ENCODE data around the gene ST6GALNAC4.

Gene ST6GALNAC4

DNA sequence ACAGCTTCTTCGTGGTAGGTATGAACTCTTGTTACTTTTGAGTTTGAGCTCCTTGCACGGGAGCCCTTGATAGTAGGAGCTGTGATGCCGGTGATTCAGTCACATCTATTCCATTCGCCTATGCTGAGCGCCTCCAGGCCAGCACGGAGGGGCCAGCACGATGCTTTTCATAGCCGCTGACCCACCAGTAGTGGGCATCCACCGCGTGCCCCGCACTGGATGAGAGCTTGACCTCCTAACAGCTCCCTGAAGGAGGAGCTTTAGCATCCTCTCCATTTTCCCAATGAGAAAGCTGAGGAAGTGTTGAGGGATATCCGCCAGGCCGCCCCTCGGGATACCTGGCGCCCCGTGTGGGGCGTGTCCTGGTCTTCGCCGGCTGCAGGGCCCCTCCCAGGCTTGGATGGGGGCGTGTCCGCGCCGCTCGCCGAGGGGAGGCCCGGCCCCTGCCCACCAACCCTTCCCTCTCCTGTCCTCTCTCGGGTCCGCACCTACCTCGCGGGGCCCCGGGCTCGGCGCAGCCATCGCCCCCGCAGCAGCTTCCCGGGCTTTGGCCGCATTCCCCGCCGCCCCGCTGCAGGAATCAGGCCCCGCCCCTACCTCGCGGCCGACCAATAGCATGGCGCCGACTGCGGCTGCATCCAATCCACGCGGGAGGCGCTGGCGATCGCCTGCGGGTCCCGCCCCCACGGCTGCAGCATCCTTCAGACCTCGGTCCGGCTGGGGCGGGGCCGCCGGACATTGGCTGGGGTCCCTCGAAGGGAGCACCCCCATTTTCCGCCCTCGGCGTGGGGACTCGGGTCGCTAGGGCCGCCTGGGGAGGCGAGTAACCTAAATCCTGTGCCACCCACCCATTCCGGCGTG, 13.6 kb upstream of the ST6GALNAC4 start, which contains the start of gene PIP5KL1:
Gene PIP5KL1 (minus strand): TSS at position 547 of the 861 bp plus-strand sequence. CDS start 25 bp downstream, at position 522.
- DNase-seq (ENCODE audit: low read depth in 3 of 3) = peak; percentile 44 to 63 (median 60)

- no peak for DNase-seq (ENCODE audit: low read depth in 3 of 3)
These were observed 12.8 kb upstream of the ST6GALNAC4 start for GRCh38 chr9:127929625-127929979.

GRCh38 chr9:127928676-127929624, 12.1 kb upstream of the ST6GALNAC4 start:
- DNase-seq (ENCODE audit: low read depth in 3 of 3) = no peak

DNA sequence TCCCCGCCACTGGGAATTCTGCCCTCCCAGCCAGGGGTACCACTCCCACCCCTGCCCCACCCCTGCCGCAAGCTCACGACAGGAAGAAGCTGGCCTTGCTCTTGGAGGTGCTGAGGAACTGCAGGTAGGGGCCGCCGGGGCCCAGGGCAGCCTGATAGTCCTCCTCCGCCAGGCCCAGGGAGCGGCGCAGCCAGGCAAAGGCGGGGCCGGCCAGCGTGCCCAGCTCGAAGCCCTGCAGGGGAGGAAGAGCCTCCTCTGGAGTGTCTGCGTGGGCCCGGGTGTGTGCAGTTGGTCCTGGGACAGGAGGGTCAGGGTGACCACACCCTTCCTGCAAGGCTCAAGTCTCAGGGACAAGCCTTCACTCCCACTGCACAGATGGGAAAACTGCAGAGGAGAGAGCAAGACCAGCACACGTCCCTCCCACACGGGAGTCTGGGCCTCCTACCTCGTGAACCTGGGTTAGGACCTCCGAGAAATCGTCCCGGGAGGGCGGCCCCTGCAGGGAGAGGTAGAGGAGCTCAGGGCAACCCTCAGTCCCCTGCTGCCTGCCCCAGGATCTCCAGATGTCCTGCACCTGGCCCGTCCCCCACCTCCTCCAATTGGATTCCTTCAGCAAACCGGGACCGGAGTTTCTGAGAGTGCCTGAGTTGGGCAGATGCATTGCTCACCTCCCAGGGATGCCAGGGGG, 11.3 kb upstream of the ST6GALNAC4 start:
- DNase-seq (ENCODE audit: low read depth in 3 of 3) = no peak

- peak; percentile 51 to 73 (median 69) for DNase-seq (ENCODE audit: low read depth in 3 of 3)
These were observed 10.6 kb upstream of the ST6GALNAC4 start for GRCh38 chr9:127927201-127927987.

DNA sequence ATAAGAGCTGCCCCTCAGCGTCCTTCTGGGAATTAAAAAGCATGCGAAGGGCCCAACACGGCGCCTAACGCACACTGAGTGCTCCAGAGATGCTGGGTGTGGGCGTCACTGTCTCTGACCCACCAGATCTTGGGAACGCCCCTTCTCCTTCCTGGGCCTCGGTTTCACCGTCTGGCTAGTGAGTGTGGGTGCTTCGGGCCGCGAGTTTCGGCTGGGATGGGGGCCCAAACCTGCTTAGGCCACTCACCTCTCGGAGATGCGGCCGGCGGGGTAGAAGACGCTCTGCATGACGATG, 10.0 kb upstream of the ST6GALNAC4 start:
- DNase-seq (ENCODE audit: low read depth in 3 of 3) = no peak

- no peak for DNase-seq (ENCODE audit: low read depth in 3 of 3)
These were observed 9.4 kb upstream of the ST6GALNAC4 start for GRCh38 chr9:127925959-127926905.

DNA sequence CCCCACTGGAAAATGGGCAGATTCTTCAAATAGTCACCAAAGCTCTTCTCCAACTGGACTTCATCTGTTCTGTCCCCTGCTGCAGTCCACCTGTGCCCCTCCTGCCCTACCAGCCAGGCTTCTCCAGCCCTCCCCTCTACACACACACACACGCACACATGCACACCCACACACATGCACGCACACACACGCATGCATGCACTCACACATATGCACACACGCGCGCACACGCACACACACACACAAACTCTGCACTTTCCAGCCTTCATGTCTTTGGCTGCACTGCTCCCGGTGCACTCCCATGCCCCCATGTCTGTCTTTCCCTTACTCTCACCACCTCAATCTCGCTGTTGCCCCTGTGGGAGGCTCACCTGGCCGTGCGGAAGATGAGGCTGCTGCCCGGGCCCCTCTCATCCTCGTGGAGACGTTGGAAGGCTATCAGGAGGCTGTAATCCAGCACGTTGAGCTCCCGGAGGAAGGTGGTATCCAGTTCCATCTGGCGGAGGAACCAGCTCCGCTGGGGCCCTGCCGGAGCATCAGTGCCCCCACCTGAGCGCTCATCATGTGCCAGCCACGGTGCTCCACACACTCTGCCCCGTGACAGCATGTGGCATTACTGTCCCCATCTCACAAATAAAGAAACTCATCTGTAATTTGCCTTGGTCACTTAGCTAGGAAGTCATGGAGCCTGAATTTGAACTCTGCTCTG, 8.0 kb upstream of the ST6GALNAC4 start:
- no peak for DNase-seq (ENCODE audit: low read depth in 3 of 3)

GRCh38 chr9:127923771-127924170, 6.9 kb upstream of the ST6GALNAC4 start:
- no peak for DNase-seq (ENCODE audit: low read depth in 3 of 3)

DNA sequence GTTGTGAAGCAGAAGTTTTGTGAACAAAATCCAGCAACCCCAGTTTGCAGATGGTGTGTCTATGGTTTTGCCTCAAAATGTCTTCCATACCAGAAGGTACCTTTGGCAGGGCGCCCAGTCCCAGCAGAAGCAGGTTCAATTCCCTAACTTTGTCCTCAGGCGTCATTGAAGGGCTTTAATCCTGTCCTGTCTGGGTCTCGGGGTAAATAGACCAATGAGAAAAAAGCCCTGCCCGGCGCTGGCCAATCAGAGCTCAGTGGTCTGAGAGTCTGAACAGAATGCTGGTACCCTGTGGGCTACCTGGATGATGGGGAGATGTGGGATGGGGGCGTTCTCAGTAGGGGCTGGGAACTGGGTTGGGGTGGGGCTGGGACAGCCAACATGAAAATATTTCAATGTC, 6.2 kb upstream of the ST6GALNAC4 start:
- DNase-seq (ENCODE audit: low read depth in 3 of 3) = no peak

DNA sequence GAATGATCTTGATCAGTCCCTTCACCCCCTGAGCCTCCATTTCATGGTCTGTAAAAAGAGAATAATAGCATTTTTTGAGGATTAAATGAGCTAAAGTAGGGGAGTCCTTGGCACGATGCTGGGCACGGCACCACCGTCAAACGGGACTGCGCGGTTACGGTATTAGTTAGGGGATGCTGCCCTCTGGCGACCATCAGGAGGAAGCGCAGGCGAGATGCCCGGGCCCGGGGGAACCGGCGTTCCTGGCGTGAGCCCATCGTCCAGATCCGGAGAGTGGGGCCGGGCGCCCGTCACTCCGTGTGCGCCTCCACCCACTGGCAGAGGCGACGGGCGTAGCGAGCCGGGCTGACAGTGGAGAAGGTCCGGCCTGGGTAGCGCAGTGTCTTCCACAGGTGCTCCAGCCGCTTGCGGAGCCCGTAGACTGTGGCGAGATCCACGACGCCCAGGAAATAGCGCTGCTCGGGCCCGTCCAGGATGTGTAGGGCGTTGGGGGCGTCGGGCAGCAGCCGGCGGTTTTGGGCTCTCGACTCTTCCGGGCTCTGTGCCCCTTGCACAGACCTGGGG, 4.8 kb upstream of the ST6GALNAC4 start:
- peak; percentile 61 to 69 (median 68) for DNase-seq (ENCODE audit: low read depth in 3 of 3)

GRCh38 chr9:127920794-127921193, 4.0 kb upstream of the ST6GALNAC4 start:
- no peak for DNase-seq (ENCODE audit: low read depth in 3 of 3)

DNA sequence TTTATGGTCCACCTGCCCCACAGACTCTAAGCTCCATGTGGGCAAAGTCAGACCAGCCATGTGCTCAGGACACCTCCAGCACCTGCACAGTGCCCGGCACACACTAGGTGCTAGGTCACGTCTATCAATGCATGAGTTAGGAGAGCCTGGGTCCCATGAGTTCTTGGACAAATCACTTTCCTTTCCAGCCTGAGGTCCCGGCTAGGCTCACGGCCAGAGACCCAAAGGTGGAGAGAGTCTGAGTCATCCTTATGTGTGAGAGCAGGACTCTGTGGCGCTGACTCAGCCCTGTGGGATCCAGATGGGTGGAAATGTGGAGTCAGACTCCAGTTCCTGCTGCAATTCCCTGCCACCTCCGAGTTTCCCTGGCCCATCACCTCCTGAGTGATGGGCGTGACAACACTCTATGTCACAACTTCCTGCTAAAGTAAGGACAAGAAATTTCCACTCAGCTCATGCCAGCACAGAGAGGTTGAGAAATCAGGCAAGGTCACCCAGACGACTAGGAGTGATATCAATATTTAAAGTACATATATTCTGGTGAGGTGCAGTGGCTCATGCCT, 2.5 kb upstream of the ST6GALNAC4 start:
- no peak for DNase-seq (ENCODE audit: low read depth in 3 of 3)

DNA sequence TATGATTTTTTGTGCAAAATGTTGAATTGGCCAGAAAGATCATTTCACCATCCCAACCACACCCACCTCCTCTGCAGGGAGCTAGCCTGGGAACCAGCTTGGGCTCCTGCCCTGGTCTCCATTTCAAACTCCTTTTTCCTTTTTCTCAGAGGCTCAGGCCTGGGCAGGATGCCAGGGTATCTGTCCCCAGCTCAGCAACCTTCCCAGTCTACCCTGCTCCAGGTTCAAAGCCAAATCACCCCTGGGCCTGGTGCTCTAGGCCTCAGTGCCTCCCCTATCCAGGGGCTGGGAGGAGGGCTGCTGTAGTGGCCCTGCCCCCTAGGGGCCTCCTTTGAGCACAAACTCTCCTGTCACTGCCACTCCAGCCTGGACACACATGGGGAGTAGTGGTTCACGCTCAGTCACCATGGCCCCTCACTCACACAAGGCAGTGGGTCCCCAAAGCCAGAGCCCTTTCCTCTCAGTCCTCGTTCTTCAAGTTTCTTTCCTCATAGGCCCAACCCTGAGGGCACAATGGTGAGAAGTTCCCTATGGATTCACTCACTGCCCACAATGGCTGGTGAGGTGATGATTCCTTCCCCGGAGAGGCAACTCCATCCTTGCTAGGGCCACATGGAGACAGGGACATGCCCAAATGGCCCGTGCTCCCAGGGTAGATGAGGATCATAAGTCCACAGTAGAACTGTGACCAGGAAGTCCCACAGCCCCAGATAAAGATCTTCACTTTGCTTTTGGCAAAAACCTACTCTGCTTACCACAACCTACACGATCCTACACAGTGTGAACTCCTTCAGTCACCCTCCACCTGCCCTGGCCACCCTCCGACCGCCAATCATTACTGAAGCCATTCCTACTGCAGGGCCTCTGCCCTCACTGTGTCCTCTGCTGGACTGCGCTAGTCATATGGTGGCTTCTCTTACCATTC, 1.6 kb upstream of the ST6GALNAC4 start:
- no peak for DNase-seq (ENCODE audit: low read depth in 3 of 3)

GRCh38 chr9:127917603-127918002, 762 bp upstream of the ST6GALNAC4 start:
- DNase-seq (ENCODE audit: low read depth in 3 of 3) = no peak

DNA sequence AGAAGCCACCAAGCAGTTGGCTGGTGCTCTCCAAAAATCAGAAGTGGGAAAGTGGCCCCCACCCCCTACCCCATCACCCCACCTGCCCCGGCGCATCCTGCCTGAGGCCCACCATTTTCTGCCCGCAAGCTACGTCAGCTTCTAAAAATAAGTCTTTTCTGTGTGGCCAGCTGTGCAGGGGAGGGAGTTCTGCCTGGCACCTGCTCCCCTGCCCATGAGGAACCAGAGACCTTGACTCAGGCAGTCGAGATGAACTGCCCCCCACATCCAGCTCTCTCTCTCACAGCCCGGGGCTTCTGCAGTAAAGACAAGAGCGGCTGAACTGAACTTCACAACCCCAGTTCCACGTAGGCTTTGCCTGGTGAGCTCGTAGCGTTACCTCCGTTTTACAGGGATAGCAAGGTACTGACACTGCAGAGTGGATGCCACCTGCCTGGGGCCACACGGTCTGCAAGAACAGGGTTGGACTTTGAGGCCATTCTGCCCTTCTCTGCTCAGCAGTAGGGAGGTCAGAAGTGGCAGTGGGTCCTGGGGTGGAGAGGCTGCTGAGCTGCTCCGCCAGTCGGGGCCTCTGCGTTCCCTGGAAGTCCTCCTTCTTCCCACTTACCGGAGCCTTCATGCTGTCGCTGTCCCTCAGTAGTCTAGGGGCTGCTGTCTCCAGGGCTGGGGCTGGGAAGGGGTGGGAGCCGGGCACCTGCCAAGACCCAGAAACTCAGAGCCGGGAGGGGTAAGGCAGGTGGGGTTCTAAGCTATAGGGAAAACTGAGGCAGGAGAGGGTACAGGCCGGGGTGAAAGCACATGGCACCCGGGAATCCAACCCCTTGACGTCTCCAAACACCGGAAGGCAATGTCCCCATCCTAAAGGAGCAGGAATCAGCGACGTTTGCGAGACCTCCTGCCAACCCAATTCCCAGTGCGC, 781 bp downstream of the ST6GALNAC4 start:
- no peak for DNase-seq (ENCODE audit: low read depth in 3 of 3)

- DNase-seq (ENCODE audit: low read depth in 3 of 3) = no peak
These were observed 1.5 kb downstream of the ST6GALNAC4 start for GRCh38 chr9:127915325-127915752.

Data from stimulated activated CD4-positive, alpha-beta T cell treated with anti-CD3 and anti-CD28 coated beads, TNF-alpha, amount 100 ng/mL, for 4 hours (primary cell).